Calu3 (cell line): ENCODE data around the gene CEP85. TPM values are rescaled to one million over a fixed set of nuclear protein-coding genes. Genes with fewer than 3 reads are reported as not detected.

Experiments used
- BruUV-seq: library from RNA; stranded (reverse); fragments of 400-500 nt; replicated peaks from 2 replicates; lab custom pipeline; 2021; lab: Mats Ljungman, UMichigan
- CTCF ChIA-PET: fragments of 300-600 bp; sonication (Branson Sonifier 250); formaldehyde crosslinking; loops from one replicate; lab custom pipeline; 2022; ENCODE audit warnings: antibody characterized with exemption; lab: Charles Lee
- DNase-seq: peaks from one replicate; pipeline ENCODE4 v3.0.0; 2022
- H3K27ac Mint-ChIP-seq: one replicate; pipeline ENCODE4 v1.8.0; 2022; ENCODE audit warnings: mixed read lengths; ENCODE audit not compliant: unreplicated experiment
- H3K27me3 Mint-ChIP-seq: one replicate; pipeline ENCODE4 v1.8.0; 2022; ENCODE audit warnings: mixed read lengths; ENCODE audit not compliant: unreplicated experiment
- H3K36me3 Mint-ChIP-seq: one replicate; pipeline ENCODE4 v1.8.0; 2022; ENCODE audit warnings: mild to moderate bottlenecking, moderate library complexity, mixed read lengths; ENCODE audit not compliant: insufficient read depth, unreplicated experiment
- H3K4me1 Mint-ChIP-seq: one replicate; pipeline ENCODE4 v1.8.0; 2022; ENCODE audit warnings: mild to moderate bottlenecking, low read depth, mixed read lengths; ENCODE audit not compliant: unreplicated experiment
- H3K4me3 Mint-ChIP-seq: one replicate; pipeline ENCODE4 v1.8.0; 2022; ENCODE audit warnings: mild to moderate bottlenecking, low read depth, moderate library complexity, mixed read lengths; ENCODE audit not compliant: unreplicated experiment
- H3K9me3 Mint-ChIP-seq: one replicate; pipeline ENCODE4 v1.8.0; 2022; ENCODE audit warnings: low read depth, mixed read lengths; ENCODE audit not compliant: unreplicated experiment
- CTCF ChIP-seq: fragments of 200-600 bp; IDR thresholded peaks from one replicate; pipeline ENCODE4 v1.8.0; 2022; ENCODE audit warnings: antibody characterized with exemption; ENCODE audit not compliant: unreplicated experiment
- intact Hi-C: fragments of 100-400 bp; cut with micrococcal nuclease; formaldehyde crosslinking; loops from one replicate; pipeline ENCODE4 v1.10.0; 2022; ENCODE audit not compliant: unreplicated experiment
- total RNA-seq: library from RNA; stranded (reverse); gene quantifications from 2 replicates; pipeline ENCODE4 v1.2.3, GENCODE V29; 2022

The CEP85 gene
- total RNA-seq, 1 experiment from 2014 or later = 19.9 TPM

DNA sequence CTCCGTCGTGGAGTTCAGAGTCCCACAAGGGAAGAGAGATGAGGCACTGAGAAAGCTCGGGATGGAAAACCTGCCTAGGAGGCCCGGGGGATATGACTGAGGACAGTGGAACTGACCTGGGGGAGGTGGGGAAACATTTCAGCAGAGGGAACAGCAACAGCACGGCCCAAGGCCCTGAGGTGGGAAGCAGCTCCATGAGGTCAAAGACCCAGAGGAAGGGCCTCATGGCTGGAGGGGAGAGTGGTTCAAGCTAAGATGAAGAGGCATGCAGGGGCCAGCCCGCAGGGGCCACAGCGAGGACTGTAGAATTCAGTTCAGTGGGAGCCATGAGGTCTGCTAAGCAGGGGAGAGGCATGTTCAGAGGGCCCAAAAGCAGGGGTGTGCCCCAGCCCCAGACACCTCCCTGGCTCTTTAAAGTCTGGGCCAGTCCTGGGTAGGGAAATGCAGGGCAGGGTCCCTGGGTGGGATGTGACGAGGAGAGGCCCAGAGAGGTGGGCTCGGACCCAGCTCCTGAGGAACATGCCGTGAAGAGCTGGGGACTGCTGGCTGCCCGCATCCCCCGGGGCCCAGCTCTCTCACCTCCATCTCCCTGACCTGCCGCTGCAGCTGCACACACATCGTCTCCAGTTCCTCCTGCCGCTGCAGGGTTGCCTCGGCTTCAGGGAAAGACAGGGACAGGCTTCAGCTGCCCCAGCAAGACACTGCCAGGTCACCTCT lies 62.5 kb downstream of the CEP85 start:
- Mint-ChIP-seq H3K4me1 (peaks cover 9% of the 10 kb centered on the region), H3K27ac (no peak overlapping the region), H3K9me3 (no peaks in the 10 kb centered on the region), H3K36me3 (no peaks in the 10 kb centered on the region), H3K27me3 (no peaks in the 10 kb centered on the region), H3K4me3 (no peak overlapping the region)
- no peak for DNase-seq
- CTCF ChIA-PET = interaction anchor here (1.3 kb wide), 1 partner anchor 11 kb away, joined by 3 read pairs; no protein-coding TSS in a partner anchor
- no TSS peak for BruUV-seq
- intact Hi-C loops = no loop called here
- TF ChIP-seq CTCF = no peak

DNA sequence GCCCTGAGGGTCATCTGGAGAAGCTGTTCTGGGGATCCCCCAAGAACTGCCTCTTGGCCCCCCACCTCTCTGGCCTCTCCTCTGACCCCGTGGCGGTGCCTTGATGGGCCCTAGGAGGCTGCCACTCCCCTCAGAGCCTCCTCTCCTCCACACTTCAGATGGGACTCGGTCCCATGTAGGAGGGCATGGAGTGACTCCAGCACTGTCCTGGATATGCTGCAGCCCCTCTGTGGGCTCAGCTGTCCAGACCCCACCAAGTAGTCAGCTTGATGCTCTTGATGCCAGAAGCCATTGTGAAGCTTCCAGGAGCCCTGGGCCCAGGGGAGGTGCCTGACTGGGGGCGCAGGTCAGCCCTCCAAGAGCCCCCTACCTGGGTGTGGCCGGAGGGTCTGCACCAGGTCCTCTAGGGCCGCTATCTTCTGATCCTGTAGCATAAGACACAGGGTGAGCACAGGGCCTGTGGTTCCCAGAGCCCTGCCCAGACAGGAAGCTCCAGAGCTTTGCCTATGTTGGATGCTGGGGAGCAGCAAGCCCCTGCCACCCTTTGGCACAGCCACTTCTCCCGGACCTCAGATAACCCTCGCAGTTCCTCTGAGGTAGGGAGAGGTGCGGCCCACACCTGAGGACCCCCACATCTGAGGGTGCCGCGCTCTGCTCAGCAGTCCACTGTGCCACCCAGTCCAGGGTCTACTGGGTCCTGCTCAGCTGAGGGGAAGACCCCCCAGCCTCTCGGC lies 63.2 kb downstream of the CEP85 start:
- Mint-ChIP-seq H3K36me3 (no peaks in the 10 kb centered on the region), H3K27me3 (no peaks in the 10 kb centered on the region), H3K4me3 (no peak overlapping the region), H3K4me1 (peaks cover 9% of the 10 kb centered on the region), H3K9me3 (no peaks in the 10 kb centered on the region), H3K27ac (no peak overlapping the region)
- CTCF ChIA-PET = interaction anchor here (0.5 to 1.3 kb wide), 2 partner anchors 12 to 159 kb away, joined by 3 to 4 read pairs; no protein-coding TSS in a partner anchor
- no TSS peak for BruUV-seq
- DNase-seq = no peak
- no peak for TF ChIP-seq CTCF
- intact Hi-C loops = no loop called here

GRCh38 chr1:26297791-26298124 lies 63.8 kb downstream of the CEP85 start:
- peaks cover 9% of the 10 kb centered on the region for H3K4me1 Mint-ChIP-seq
- no peaks in the 10 kb centered on the region for H3K9me3 Mint-ChIP-seq
- H3K4me3 Mint-ChIP-seq = no peak overlapping the region
- H3K27me3 Mint-ChIP-seq = no peaks in the 10 kb centered on the region
- H3K27ac Mint-ChIP-seq = no peak overlapping the region
- CTCF ChIA-PET = interaction anchor here (0.5 kb wide), 1 partner anchor 159 kb away, joined by 4 read pairs; no protein-coding TSS in a partner anchor
- H3K36me3 Mint-ChIP-seq = no peaks in the 10 kb centered on the region
- DNase-seq = no peak
- intact Hi-C loops = no loop called here
- no TSS peak for BruUV-seq
- TF ChIP-seq CTCF = no peak

DNA sequence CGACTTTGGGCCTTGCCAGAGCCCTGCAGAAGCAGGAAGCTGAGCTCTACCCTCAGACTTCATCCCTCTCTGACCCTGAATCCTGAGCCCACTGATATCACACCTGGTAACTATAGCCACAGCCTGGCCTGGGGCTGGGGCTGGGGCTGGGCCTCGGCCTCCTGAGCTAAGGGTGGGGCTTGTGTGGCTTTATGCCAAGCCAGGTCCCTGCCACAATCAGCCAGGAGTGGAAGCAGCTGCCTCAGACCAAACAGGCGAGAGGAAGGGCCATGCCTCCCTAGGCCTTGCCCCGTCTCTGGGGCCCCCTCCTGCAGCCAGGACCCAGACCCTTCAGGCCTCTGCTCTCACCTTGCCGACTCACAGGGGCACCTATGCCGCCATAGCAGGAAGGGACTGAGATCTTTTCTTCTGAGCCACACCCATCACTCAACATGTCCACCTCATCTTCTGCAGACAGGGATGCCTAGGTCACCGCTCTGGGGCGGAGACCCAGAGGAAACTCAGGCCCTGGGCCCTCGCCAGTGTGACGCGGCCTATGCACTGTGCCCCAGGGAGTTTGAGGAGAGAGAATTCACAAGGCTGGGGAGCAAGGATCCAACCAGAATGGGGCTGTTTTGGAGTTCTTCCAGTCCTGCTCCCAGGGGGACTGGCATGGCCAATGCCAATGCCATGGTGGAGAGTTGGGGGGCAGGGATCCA lies 66.7 kb downstream of the CEP85 start:
- TF ChIP-seq CTCF = no peak
- H3K27me3 Mint-ChIP-seq = no peaks in the 10 kb centered on the region
- H3K4me3 Mint-ChIP-seq = no peak overlapping the region
- no TSS peak for BruUV-seq
- intact Hi-C loops = no loop called here
- peaks cover 14% of the 10 kb centered on the region for H3K4me1 Mint-ChIP-seq
- no peak for DNase-seq
- H3K27ac Mint-ChIP-seq = no peak overlapping the region
- H3K9me3 Mint-ChIP-seq = no peaks in the 10 kb centered on the region
- CTCF ChIA-PET = no interaction called here
- no peaks in the 10 kb centered on the region for H3K36me3 Mint-ChIP-seq
